Stimulated activated CD8-positive, alpha-beta memory T cell treated with anti-CD3 and anti-CD28 coated beads, Interleukin-12 subunit alpha, Interleukin-12 subunit beta, amount 100 ng/mL, for 24 hours (primary cell): ENCODE data around the gene DCXR.

ENCODE experiments used
- DNase-seq: peaks from one replicate; pipeline ENCODE4 v3.0.0-alpha.2; 2020; ENCODE audit errors: extremely low read depth

The DCXR gene

DNA sequence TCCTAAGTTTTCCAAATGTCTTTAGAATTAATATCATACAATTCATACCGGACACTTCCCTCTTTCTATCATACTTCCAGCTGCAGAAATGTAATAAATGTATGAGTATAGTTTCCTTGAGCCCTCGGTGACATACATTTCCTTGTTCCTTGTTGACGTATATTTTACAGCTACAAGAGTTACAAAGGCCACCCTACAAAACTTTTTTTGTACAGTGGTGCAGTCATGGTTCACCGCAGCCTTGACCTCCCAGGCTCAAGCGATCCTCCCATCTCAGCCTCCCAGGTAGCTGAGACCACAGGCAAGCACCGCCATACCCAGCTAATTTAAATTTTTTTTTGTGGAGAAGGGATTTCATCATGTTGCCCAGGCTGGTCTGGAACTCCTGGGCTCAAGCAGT, 35.3 kb upstream of the DCXR start:
- DNase-seq: no peak

DNA sequence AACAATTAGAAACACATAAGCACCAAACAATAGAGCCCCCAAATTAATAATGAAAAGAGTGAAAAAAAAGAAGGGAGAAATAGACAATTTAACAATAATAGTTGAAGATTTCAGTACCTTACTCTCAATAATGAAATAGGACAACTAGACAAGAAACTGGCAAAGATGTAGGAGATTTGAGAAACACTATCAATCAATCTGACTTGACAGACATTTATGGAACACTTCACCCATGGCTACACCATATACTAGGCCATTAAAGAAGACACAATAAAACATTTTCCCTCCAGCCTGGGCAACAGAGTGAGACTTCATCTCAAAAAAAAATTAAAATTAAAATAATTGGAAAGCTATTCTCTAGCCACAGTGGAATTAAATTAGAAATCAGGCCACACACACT, 33.1 kb upstream of the DCXR start:
- no peak for DNase-seq

DNA sequence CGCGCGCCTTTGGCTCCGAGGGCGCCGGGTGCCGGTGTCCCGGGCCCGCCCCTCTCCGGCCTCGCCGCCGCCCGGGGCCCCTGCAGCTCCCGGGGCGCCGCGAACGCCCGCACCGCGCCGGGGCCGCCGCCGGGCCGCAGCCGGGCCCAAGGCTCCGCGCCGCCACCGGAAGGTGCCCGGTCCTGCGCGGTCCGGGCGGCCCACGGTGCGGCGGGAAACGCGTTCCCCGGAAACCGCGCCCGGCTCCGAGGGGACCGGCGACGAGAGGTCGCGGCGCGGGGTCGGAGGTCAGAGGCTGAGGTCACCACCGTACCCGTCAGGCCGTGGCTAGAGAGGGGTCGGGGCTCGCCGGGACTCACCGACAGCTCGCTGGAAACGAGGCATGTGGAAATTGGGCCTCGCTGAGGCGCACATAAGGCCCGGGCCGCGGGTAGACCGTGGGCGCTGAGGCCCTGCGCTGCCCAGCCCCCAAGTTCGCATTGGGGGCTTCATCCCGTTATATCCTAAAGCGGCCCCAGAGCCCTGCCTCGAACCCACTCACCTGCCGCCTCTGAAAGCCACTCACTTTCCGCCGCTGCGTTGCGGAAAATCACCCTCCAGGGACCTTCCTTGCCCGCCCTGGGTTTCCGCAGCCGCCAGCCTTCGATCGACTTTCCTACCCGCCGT, 28.3 kb upstream of the DCXR start, which contains the start of gene DUS1L:
Gene DUS1L, minus strand, starts transcription at position 167 of the 666 bp plus-strand sequence. CDS start 745 bp downstream, outside the sequence.
- peak; percentile 45 for DNase-seq

DNA sequence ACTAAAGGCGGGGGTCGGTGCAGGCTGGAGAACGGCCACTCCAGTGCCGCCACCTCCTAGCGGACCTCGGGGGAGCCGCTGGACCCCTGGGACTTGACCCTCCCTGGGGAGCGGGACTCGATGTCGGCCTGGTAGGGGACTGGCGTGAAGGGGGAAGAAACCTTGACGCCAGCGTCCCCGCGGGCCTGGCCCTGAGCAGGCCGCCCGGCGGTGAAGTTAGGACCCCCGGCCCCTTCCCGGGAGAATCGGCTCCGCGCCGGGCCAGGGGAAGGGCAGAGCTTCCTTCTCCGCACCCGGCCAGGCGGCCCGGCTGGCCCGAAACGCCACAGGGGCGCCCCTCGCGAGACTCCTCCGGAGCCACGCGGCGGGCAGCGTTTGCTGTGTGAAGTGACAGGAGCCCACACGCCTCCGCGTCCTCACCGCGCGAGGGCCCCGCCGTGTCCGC, 27.7 kb upstream of the DCXR start:
- no peak for DNase-seq

DNA sequence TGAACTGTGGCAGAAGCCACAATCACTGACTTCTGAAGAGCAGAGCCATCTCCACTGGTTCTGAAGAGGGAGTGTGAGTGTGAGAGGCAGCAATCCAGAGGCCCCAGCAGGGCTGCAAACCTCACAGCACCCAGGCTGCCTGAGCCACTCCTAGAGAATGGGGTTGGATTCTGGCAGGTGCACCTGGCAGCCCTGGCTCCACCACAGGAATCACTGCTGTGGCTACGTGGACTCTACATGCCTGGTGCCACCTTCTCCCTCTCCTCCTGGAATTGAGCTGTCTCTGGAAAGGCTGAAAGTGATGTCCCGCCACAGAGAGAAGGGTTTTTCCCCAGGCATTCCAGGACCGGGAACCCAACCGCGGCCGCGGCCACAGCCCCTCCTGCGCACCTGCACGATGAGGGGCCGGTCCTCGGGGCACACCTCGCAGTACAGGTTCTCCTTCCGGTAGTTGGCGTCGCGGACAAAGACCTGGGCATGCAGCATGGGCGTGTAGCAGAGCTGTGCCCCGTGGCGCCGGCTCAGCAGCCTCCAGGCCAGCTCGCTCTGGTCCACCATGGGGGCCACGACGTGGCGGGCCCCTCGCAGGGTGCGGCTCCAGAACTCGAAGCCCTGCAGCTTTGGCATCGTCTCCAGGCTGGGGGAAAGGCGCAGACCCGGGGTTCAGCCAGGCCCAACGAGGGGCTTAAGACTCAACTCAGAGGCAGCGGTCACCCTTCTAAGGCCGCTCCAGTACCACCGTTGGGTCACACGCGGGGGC, 27.1 kb upstream of the DCXR start:
- DNase-seq: no peak

- DNase-seq: no peak
Observed at GRCh38 chr17:82063424-82064415, 26.2 kb upstream of the DCXR start.

DNA sequence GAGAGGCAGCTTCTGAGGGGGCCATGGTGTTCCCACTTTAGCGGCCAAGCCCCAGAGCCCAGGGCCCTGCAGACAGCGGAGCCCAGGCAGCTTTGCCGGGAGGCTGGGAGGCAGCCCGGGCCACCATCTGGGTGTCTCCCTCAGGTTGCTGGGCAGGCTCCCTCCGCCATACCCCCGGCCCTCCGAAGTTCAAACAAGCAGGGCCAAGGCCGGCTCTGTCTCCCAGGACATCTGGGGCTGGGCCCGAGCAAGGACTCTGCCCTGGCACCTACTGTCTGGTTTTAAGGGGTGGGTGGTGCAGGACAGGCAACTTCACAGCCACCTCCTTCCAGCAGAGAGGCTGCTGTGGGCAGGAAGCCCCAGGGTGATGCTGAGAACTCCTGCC, 25.5 kb upstream of the DCXR start:
- no peak for DNase-seq

DNA sequence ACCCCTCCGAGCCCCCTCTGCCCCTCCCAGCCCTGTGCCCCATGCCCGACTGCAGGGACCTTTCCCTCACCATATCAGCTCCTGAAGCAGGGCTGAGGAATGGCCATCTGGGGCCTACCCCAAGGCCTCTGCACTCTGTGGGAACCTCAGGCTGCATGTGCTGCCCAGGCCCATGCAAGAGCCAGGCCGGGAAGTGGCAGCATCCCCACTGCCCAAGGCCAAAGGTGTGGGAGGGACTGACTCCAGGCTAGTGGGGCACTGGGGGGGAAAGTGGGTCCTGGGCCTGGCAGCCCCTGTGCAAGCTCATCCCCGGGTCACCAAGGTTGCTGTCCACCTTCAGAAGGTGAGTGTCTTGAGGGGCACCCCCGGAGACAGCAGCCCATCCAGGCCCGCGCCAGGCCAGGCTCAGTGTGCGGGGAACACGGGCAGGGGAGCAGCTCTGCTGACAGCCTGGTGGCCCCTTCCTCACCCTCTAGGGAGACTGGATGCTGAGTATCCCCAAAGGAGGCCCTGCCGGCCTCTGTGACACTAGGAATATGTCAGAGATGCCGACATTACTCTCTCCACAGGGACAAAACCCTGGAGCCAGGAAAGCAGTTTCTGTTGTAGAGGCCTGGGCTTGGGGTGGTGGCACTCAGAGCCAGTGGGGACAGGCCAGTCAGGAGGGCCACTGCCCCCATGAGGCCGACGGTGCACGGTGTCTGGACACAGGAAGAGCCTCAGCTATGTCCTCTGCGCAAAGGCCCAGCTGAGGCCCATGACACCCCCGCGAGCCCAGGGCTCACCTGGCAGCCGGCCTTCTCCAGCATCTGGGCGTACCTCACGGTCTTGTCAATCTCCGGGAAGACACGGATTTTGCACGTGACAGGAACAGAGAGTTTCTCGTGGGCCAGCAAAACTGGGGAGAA, 24.8 kb upstream of the DCXR start:
- DNase-seq: no peak

GRCh38 chr17:82061047-82061925, 23.8 kb upstream of the DCXR start:
- DNase-seq: no peak

- DNase-seq: no peak
Observed at GRCh38 chr17:82060614-82061013, 23.1 kb upstream of the DCXR start.

- DNase-seq: no peak
Observed at GRCh38 chr17:82060001-82060380, 22.5 kb upstream of the DCXR start.

- no peak for DNase-seq
Observed at GRCh38 chr17:82059272-82060000, 21.9 kb upstream of the DCXR start.

DNA sequence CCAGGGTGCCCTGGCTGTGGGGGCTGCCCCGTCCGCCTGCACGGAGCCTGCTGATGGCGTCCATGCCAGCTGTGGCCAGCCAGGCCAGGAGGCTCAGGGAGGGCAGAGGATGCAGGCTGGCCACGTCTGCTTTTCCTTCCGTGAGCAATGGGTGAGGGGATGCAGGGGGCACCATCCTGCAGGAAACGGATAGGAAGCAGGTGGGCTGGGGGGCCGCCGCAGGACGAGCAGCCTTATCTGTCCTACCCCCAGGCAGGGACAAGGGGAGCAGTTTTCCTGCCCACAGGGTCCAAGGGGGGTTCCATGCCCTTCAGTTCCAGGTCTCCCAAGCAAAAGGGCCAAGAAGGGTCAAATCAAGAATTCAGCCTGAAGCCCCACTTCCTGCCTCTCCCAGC, 21.4 kb upstream of the DCXR start:
- no peak for DNase-seq

GRCh38 chr17:82058230-82058854, 20.8 kb upstream of the DCXR start:
- DNase-seq: no peak

GRCh38 chr17:82056729-82057621, 19.5 kb upstream of the DCXR start:
- DNase-seq: no peak

- DNase-seq: no peak
Observed at GRCh38 chr17:82055965-82056728, 18.6 kb upstream of the DCXR start.
